GM18508 (cell line): ENCODE measurements around the gene UBR2.
"Not testable (repeated sequence)": the region's sequence is repeated elsewhere in the genome, so short reads cannot be mapped to it uniquely, and the experiment has no call there.

Source experiments
- ATAC-seq: cut with Tn5 transposase; IDR thresholded peaks from one replicate; pipeline ENCODE4 v1.9.1; 2021; ENCODE audit warnings: moderate number of reproducible peaks; ENCODE audit not compliant: insufficient read depth, unreplicated experiment

UBR2 gene

GRCh38 chr6:42720739-42721138 is 156.9 kb downstream of the UBR2 start:
- no peak for ATAC-seq

DNA sequence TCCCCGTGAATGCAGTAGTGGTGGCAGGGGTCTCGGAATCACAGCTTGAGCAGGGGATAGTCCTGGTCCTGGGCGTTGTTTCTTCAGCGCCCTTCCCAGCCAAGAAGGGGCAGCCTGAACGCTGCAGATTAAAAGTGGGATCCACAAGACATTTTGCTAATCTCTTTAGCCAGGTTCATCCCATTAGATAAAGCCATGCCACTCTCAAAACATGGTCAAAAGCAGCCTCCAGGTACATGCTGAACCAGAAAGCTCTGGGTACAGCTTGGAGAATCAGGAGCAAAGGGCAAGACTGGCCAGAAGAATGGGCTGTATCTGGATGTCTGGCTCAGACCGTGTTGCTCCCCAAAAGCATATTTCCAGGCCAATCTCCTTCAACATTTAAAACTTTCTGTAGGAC is 158.7 kb downstream of the UBR2 start, which contains the start of gene PRPH2:
TSS of gene PRPH2 (minus strand) at position 101 of the 400 bp plus-strand sequence. CDS start 263 bp downstream, outside the sequence.
- no peak for ATAC-seq

DNA sequence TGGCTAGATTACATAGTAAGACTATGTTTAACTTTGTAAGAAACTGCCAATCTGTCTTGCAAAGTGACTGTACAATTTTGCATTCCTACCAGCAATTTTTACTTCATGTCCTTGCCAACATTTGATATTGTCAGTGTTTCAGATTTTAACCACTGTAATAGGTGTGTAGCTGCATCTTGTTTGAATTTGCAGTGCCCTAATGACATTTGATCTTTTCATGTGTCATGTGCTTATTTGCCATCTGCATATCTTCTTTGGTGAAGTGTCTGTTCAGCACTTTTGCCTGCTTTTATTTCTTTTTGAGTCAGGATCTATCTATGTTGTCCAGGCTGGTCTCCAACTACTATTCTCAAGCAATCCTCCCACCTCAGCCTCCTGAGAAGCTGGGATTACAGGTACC is 161.0 kb downstream of the UBR2 start:
- ATAC-seq, result no peak

DNA sequence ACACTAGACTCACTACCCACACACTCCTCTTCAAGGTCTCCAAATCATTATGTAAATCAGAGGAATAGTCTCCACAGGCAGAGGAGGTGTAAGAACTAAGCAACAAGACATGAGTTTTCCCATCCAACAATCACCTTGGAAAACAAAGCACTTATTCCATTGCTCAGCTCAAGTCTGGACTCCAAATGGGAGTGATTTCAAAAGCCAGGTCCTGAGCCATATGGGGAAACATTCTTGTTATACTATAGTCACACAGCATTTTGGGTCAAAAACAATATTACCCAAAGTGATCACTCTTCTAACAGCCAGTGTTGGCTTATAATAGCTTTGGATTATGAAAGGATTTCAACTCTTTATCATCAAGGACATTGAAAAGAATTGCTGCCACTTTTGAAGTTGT is 162.2 kb downstream of the UBR2 start:
- no peak for ATAC-seq

- ATAC-seq, result no peak
Observed at GRCh38 chr6:42726485-42727086, 162.8 kb downstream of the UBR2 start.

DNA sequence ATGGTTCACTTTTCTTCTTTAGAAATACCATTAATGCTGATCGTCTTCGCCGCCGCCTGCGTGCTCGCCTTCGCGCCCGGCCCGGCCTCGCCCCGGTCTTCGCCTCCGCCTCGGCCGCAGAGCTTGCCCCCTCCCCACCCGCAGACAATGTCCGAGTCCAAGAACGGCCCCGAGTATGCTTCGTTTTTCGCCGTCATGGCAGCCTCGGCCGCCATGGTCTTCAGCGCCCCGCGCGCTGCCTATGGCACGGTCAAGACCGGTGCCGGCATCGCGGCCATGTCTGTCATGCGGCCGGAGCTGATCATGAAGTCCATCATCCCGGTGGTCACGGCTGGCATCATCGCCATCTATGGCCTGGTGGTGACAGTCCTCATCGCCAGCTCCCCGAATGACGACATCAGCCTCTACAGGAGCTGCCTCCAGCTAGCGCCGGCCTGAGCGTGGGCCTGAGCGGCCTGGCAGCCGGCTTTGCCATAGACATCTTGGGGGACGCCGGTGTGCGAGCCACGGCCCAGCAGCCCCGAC is 163.3 kb downstream of the UBR2 start:
- ATAC-seq, result no peak

- no peak for ATAC-seq
Observed at GRCh38 chr6:42727627-42728026, 163.8 kb downstream of the UBR2 start.

DNA sequence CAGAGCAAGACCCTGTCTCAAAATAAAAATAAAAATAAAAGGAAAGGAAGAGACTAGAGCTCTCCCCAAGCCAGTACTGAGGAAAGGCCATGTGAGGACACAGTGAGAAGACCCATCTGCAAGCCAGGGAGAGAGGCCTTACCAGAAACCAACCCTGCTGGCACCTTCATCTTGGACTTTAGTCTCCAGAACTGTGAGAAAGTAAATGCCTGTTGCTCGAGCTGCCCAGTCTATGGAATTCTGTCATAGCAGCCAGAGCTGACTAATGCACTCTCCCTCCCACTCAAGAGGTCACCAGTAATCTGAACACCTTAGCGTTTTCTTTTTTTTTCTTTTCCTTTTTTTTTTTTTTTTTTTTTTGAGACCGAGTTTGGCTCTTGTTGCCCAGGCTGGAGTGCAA is 165.9 kb downstream of the UBR2 start:
- ATAC-seq, result no peak

GRCh38 chr6:42733867-42734481 is 170.1 kb downstream of the UBR2 start:
- not testable (repeated sequence) for ATAC-seq

DNA sequence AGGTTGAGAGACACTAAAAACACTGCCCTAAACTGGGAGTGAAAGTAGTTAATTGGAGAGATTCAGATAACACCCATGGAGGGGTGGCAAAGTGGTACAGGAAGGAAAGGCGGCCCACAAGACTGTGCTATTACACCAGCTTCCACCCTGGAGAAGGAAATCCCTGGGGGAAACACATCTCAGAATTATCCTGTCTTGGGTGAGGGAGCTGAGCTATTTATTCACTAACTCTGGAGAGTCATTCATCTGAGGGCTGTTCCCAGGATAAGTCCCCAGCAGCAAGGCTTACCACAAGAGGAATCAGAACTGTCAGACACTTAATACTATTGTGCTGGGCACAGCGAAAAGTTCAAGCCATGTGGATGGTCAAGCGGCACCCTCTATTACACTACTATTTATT is 172.1 kb downstream of the UBR2 start:
- ATAC-seq, result no peak

DNA sequence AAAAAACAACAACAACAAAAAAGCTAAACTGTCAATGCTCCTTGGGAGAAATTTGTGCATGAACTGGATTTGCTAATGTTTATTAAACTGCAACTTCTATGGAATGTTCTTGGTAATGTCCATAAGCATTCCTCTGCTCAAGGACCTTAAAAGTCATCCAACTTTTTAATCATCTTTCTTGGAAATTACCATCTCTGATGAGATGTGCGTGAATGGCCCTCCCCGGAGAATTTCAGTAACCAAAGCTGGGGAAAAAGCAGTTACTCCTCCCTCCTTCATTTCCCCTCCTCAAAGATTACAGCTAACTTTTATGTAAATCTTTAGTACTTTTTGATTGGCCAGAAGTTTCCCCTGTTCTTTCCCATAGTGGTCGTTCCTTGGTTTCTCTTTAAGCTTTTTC is 176.9 kb downstream of the UBR2 start:
- no peak for ATAC-seq

GRCh38 chr6:42742116-42742894 is 178.5 kb downstream of the UBR2 start:
- ATAC-seq, result no peak
